ENCODE data around the gene ADAMTSL2. TPM values are rescaled to one million over a fixed set of nuclear protein-coding genes. Genes with fewer than 3 reads are reported as not detected.

The ADAMTSL2 gene
- total RNA-seq, 1 donor from 2014 or later, result 2.0 TPM

DNA sequence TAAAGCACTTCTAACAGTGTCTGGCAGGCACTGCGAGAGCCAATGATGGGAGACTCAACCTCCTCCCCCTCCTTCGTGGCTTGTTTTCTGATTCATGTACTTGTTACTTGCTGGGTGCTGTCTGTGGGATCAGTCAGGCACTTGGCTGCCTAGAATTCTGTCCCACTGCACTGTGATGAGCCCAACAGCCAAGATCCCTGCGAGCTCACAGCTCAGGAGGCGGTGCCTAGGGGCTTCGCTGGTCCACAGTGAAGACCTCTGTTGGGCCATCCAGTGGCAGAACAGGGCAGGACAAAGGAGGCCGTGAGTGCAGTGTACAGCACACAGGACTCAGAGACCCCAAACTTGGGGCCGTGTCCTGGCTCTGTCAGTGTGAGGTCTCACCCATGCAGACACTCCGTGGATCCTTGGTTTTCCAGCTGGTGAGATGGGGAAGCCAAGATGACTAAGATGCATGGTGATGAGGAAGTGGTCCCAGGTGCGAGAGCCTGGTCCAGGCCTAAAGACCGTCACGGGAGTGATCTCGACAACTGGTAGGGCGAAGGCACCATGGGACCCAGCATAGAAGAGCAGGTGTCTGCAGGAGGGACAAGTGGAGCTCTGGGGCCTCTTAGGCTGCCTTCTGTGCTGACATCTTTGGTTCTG lies 29.2 kb upstream of the ADAMTSL2 start:
- Histone ChIP-seq H3K9me3 (peaks cover 10% of the 10 kb centered on the region), H3K27me3 (no peaks in the 10 kb centered on the region), H3K27ac (peak overlapping the region; percentile 47), H3K4me1 (peaks cover 35% of the 10 kb centered on the region), H3K36me3 (no peaks in the 10 kb centered on the region), H3K4me3 (no peak overlapping the region)
- DNase-seq (ENCODE audit: extremely low spot score in 2 of 2), result no peak
- intact Hi-C loops (cut with DNase I), result no loop called here
- TF ChIP-seq POLR2AphosphoS5 (IDR thresholded peaks at IDR 0.05; ENCODE audit: insufficient read depth in 1 of 2, low read depth in 1 of 2), result no peak
- TF ChIP-seq, protein P1, sequence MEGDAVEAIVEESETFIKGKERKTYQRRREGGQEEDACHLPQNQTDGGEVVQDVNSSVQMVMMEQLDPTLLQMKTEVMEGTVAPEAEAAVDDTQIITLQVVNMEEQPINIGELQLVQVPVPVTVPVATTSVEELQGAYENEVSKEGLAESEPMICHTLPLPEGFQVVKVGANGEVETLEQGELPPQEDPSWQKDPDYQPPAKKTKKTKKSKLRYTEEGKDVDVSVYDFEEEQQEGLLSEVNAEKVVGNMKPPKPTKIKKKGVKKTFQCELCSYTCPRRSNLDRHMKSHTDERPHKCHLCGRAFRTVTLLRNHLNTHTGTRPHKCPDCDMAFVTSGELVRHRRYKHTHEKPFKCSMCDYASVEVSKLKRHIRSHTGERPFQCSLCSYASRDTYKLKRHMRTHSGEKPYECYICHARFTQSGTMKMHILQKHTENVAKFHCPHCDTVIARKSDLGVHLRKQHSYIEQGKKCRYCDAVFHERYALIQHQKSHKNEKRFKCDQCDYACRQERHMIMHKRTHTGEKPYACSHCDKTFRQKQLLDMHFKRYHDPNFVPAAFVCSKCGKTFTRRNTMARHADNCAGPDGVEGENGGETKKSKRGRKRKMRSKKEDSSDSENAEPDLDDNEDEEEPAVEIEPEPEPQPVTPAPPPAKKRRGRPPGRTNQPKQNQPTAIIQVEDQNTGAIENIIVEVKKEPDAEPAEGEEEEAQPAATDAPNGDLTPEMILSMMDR (IDR thresholded peaks at IDR 0.05), result no peak

DNA sequence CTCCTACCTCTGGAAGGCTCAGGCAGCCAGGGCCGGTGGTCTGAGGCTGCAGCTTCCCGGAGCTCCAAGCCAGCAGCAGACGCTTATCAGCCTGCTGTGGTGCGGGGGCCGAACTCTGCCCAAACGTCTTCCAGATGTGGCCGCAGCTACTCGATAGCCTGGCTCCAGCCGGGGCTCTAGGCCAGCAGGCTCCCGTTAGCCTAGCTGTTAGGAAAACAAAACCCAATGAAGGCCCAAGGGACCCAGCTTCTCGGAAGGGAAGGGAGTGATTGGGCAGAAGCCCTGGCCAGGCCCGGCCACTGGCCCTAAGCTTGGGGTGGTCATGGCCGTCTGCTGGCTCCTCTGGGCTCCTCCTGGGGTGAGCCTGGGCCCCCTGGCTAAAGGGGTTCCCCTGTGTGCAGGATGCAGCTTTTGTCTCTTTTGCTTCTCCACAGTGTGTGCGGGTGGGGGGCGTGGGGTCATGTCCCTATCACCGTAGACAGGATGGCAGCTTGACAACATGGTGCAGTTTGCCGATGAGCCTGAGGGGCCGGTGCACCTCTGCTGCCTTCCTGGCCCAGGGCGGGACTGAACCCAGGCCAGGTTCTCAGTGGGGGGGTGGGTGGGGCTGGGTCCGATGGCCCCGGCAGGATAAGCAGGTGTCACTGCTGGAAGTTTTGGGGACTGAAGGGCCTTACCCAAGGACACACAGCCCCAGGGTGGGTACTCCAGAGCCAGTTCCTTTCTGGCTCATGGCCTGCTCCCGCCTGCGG lies 28.4 kb upstream of the ADAMTSL2 start:
- H3K4me1 ChIP-seq, result peaks cover 40% of the 10 kb centered on the region
- H3K4me3 ChIP-seq, result no peak overlapping the region
- no peaks in the 10 kb centered on the region for H3K36me3 ChIP-seq
- H3K9me3 ChIP-seq, result peaks cover 10% of the 10 kb centered on the region
- no peak for DNase-seq (ENCODE audit: extremely low spot score in 2 of 2)
- peak overlapping the region; percentile 47 for H3K27ac ChIP-seq
- no peaks in the 10 kb centered on the region for H3K27me3 ChIP-seq
- TF ChIP-seq, protein P1 (IDR thresholded peaks at IDR 0.05), result no peak
- no peak for TF ChIP-seq POLR2AphosphoS5 (IDR thresholded peaks at IDR 0.05; ENCODE audit: insufficient read depth in 1 of 2, low read depth in 1 of 2)
- TF ChIP-seq POLR2A (IDR thresholded peaks at IDR 0.05), result no peak
- intact Hi-C loops (cut with DNase I), result no loop called here

DNA sequence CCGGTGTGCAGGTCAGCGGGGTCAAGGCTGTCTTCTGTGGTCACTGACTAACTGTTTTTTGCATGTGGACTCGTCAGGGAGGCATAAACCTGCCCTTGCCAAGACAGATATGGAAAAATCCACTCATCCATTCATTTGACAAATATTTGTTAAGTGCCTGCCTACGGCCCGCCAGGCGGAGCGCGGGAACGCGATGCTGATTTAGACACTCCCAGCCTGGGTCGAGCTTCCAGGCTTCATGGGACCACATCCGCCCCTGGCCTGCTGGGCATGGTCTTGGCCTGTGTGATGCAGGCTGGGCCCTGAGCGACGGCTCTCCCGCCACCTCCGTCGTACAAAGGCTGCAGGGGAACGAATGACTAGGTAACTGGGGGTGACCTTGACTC lies 27.9 kb upstream of the ADAMTSL2 start:
- DNase-seq (ENCODE audit: extremely low spot score in 2 of 2), result no peak
- TF ChIP-seq POLR2AphosphoS5 (IDR thresholded peaks at IDR 0.05; ENCODE audit: insufficient read depth in 1 of 2, low read depth in 1 of 2), result peak; percentile 14 to 20
- TF ChIP-seq, protein P1 (IDR thresholded peaks at IDR 0.05), result no peak
- TF ChIP-seq POLR2A (IDR thresholded peaks at IDR 0.05), result no peak
- H3K4me1 ChIP-seq, result peaks cover 40% of the 10 kb centered on the region
- peaks cover 5% of the 10 kb centered on the region for H3K9me3 ChIP-seq
- intact Hi-C loops (cut with DNase I), result no loop called here
- no peaks in the 10 kb centered on the region for H3K27me3 ChIP-seq
- H3K4me3 ChIP-seq, result no peak overlapping the region
- H3K36me3 ChIP-seq, result no peaks in the 10 kb centered on the region
- no peak overlapping the region for H3K27ac ChIP-seq

DNA sequence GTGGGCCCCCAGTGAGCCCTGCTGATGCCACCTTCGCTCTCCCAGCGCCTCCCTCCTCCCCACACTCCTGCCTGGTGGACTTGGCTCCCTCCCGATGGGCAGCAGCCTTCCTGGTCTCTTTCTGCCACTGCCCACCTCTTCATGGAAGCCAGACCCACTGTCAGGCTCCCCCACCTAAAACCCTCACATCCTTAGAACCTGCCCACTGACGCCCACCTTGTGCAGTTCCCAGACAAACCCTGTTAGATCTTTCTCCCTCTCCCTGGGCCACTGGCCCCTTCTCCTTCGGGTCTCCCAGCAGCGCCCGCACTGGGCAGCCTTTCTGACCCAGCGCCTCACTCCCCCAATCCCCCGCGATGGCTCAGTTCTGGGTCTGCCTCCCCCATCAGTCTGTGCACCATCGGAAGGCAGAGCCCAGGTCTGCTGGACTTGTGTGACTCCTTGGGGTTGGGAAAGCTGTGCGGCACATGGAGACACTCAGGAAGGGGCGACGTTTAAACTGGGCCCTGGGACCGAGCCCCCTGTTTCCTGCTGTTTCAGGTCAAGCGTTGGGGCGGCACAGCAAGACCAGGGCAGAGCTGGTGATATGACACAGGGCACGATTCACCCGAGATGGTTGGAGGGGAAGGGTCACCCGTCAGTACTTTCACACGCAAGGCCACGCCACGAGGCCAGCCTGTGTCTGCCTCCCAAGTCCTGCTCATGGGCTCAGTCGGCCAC lies 27.1 kb upstream of the ADAMTSL2 start:
- H3K27ac ChIP-seq, result no peak overlapping the region
- H3K27me3 ChIP-seq, result no peaks in the 10 kb centered on the region
- DNase-seq (ENCODE audit: extremely low spot score in 2 of 2), result no peak
- no peaks in the 10 kb centered on the region for H3K36me3 ChIP-seq
- no peaks in the 10 kb centered on the region for H3K9me3 ChIP-seq
- H3K4me3 ChIP-seq, result no peak overlapping the region
- H3K4me1 ChIP-seq, result peaks cover 40% of the 10 kb centered on the region
- TF ChIP-seq POLR2AphosphoS5 (IDR thresholded peaks at IDR 0.05; ENCODE audit: insufficient read depth in 1 of 2, low read depth in 1 of 2) (no peak), POLR2A (IDR thresholded peaks at IDR 0.05) (no peak)
- TF ChIP-seq, protein P1 (IDR thresholded peaks at IDR 0.05), result no peak
- intact Hi-C loops (cut with DNase I), result no loop called here

Data from vagina (tissue), 2 donors.